ENCODE measurements around the gene FGF2. TPM values are rescaled to one million over a fixed set of nuclear protein-coding genes. Genes with fewer than 3 reads are reported as not detected.
"Not testable (repeated sequence)": the region's sequence is repeated elsewhere in the genome, so short reads cannot be mapped to it uniquely, and the experiment has no call there.

The FGF2 gene
- total RNA-seq, 1 donor from 2014 or later = 2.7 TPM

DNA sequence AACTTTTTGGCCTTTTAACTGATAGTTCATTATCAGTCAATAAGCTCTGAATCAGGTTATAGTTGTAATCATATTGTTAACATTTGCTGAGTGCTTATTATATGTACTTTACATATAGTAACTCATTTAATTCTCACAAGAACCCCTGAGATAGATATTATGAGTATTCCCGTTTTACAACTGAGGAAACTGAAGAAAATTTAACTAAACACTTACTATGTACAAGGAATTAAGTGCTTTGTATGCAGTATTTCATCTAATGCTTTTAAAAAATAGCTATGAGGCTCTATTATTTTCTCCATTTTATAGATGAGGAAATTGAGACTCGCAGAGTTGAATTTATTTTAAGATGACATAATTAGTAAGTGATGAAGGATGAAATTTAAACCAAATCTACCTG lies 27.7 kb upstream of the FGF2 start:
- no peak overlapping the region for H3K27ac Mint-ChIP-seq
- H3K9me3 Mint-ChIP-seq (ENCODE audit: low read depth) = no peaks in the 10 kb centered on the region
- no peak overlapping the region for H3K4me3 Mint-ChIP-seq (ENCODE audit: low read depth)
- DNase-seq (ENCODE audit: low spot score, unreplicated experiment) = no peak
- no peaks in the 10 kb centered on the region for H3K27me3 Mint-ChIP-seq
- H3K36me3 Mint-ChIP-seq (ENCODE audit: insufficient read depth) = no peaks in the 10 kb centered on the region
- TF ChIP-seq, protein P1, sequence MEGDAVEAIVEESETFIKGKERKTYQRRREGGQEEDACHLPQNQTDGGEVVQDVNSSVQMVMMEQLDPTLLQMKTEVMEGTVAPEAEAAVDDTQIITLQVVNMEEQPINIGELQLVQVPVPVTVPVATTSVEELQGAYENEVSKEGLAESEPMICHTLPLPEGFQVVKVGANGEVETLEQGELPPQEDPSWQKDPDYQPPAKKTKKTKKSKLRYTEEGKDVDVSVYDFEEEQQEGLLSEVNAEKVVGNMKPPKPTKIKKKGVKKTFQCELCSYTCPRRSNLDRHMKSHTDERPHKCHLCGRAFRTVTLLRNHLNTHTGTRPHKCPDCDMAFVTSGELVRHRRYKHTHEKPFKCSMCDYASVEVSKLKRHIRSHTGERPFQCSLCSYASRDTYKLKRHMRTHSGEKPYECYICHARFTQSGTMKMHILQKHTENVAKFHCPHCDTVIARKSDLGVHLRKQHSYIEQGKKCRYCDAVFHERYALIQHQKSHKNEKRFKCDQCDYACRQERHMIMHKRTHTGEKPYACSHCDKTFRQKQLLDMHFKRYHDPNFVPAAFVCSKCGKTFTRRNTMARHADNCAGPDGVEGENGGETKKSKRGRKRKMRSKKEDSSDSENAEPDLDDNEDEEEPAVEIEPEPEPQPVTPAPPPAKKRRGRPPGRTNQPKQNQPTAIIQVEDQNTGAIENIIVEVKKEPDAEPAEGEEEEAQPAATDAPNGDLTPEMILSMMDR (IDR thresholded peaks at IDR 0.05; ENCODE audit: unreplicated experiment) = no peak
- no peaks in the 10 kb centered on the region for H3K4me1 Mint-ChIP-seq (ENCODE audit: low read depth)

DNA sequence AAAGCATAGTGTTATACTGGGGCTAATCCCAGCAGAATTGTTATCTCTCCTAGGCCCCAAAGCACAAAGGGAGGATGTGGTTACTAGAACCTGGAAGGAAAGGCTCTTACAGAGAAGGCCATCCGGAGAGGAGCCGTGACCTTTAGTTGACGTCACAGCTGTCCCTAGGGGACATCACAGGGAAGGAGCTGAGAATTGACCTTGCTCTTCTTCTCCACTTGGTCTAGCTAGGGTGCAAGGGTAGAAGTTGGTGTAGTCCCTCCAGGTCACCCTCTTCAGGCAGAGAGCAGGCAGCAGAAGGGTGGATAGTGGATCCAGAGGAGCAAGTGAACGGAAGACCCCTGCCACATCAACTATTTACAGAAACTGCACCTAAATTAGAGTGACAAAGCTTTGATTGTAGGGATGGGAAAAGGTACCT lies 22.8 kb upstream of the FGF2 start:
- TF ChIP-seq, protein P1 (IDR thresholded peaks at IDR 0.05; ENCODE audit: unreplicated experiment) = no peak
- no peaks in the 10 kb centered on the region for H3K4me1 Mint-ChIP-seq (ENCODE audit: low read depth)
- no peak for DNase-seq (ENCODE audit: low spot score, unreplicated experiment)
- H3K9me3 Mint-ChIP-seq (ENCODE audit: low read depth) = no peaks in the 10 kb centered on the region
- H3K27me3 Mint-ChIP-seq = no peaks in the 10 kb centered on the region
- no peak overlapping the region for H3K27ac Mint-ChIP-seq
- H3K4me3 Mint-ChIP-seq (ENCODE audit: low read depth) = no peak overlapping the region
- H3K36me3 Mint-ChIP-seq (ENCODE audit: insufficient read depth) = no peaks in the 10 kb centered on the region

DNA sequence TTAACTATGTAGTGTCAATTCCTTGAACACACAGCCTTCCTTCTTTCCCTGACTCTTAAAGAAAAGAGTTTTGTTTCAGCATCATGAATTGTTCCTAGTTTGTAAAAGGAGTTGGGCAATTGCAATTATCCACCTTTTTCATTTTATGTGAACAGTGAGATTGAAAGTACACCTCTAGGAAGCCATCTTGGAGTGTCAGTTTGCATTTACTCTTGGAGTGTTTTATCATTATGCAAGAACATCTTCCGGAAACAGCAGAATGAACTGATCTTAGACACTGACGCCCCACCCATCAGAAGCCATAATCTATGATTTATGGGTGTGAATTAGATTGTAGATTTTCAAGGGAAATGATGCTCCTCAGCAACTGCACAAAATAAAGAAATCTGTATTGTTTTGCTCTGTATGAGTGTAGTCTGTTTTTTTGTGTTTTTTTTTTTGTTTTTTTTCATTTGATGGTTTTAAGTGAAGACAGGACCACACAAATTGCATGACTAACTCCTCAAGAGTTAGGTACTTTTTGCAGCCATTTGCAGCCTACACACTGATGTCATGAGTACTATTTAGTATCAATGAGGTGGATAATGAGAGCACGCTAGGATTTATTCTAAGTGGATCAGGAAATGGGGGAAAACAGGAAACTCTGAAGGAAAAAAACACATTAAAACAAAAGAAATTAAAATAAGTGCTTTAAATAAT lies 19.5 kb upstream of the FGF2 start:
- DNase-seq (ENCODE audit: low spot score, unreplicated experiment) = no peak
- Mint-ChIP-seq H3K4me1 (ENCODE audit: low read depth) (no peaks in the 10 kb centered on the region), H3K27me3 (no peaks in the 10 kb centered on the region), H3K4me3 (ENCODE audit: low read depth) (no peak overlapping the region), H3K27ac (no peak overlapping the region), H3K36me3 (ENCODE audit: insufficient read depth) (no peaks in the 10 kb centered on the region), H3K9me3 (ENCODE audit: low read depth) (no peaks in the 10 kb centered on the region)
- TF ChIP-seq, protein P1 (IDR thresholded peaks at IDR 0.05; ENCODE audit: unreplicated experiment) = no peak

DNA sequence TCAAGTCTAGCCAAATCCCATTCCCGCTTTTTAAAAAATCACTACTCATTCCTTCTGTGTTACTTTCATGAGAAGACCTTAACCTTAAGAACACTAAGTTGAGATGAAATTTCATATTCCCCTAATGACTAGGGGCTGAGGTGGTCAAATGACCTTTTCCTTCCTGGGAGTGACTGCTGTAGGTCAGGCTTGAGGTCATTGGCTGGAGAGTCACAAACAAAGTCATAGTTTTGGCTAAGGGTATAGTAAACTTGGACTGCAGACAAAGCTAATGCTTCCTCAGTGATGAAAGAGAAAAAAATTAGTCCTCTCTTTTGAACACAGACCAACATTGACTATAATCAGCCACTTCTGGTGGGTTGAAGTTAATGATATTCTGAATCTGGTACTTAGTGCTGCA lies 16.0 kb upstream of the FGF2 start:
- Mint-ChIP-seq H3K4me3 (ENCODE audit: low read depth) (no peak overlapping the region), H3K36me3 (ENCODE audit: insufficient read depth) (no peaks in the 10 kb centered on the region), H3K9me3 (ENCODE audit: low read depth) (no peaks in the 10 kb centered on the region), H3K4me1 (ENCODE audit: low read depth) (no peaks in the 10 kb centered on the region), H3K27ac (no peak overlapping the region), H3K27me3 (no peaks in the 10 kb centered on the region)
- TF ChIP-seq, protein P1 (IDR thresholded peaks at IDR 0.05; ENCODE audit: unreplicated experiment) = no peak
- no peak for DNase-seq (ENCODE audit: low spot score, unreplicated experiment)

DNA sequence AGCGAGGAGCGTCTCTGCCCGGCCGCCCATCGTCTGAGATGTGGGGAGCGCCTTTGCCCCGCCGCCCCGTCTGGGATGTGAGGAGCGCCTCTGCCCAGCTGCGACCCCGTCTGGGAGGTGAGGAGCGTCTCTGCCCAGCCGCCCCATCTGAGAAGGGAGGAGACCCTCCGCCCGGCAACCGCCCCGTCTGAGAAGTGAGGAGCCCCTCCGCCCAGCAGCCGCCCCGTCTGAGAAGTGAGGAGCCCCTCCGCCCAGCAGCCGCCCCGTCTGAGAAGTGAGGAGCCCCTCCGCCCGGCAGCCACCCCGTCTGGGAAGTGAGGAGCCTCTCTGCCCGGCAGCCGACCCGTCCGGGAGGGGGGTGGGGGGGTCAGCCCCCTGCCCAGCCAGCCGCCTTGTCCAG lies 14.8 kb upstream of the FGF2 start:
- not testable (repeated sequence) for H3K4me3 Mint-ChIP-seq (ENCODE audit: low read depth); H3K9me3 Mint-ChIP-seq (ENCODE audit: low read depth); DNase-seq (ENCODE audit: low spot score, unreplicated experiment); H3K27ac Mint-ChIP-seq; H3K4me1 Mint-ChIP-seq (ENCODE audit: low read depth); H3K36me3 Mint-ChIP-seq (ENCODE audit: insufficient read depth); H3K27me3 Mint-ChIP-seq

DNA sequence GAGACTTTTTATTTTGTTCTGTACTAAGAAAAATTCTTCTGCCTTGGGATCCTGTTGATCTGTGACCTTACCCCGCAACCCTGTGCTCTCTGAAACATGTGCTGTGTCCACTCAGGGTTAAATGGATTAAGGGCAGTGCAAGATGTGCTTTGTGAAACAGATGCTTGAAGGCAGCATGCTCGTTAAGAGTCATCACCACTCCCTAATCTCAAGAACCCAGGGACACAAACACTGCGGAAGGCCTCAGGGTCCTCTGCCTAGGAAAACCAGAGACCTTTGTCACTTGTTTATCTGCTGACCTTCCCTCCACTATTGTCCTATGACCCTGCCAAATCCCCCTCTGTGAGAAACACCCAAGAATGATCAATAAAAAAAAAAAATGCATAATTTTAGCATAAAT lies 13.8 kb upstream of the FGF2 start:
- DNase-seq (ENCODE audit: low spot score, unreplicated experiment); H3K36me3 Mint-ChIP-seq (ENCODE audit: insufficient read depth); H3K27ac Mint-ChIP-seq; H3K4me1 Mint-ChIP-seq (ENCODE audit: low read depth); H3K27me3 Mint-ChIP-seq; H3K4me3 Mint-ChIP-seq (ENCODE audit: low read depth); H3K9me3 Mint-ChIP-seq (ENCODE audit: low read depth): not testable (repeated sequence)
